Left colon (tissue), 2 donors: ENCODE measurements around the gene IL9. TPM values are rescaled to one million over a fixed set of nuclear protein-coding genes. Genes with fewer than 3 reads are reported as not detected.
A peak's percentile ranks its signal among the peaks of the same experiment; 100 is the strongest.
"Not testable (repeated sequence)": the region's sequence is repeated elsewhere in the genome, so short reads cannot be mapped to it uniquely, and the experiment has no call there.

ENCODE experiments used
- ATAC-seq: fragments of 200-7000 bp; cut with Tn5 transposase; one replicate; pipeline ENCODE4 v1.9.1; 2020; ENCODE audit warnings: mild to moderate bottlenecking, moderate library complexity
- DNase-seq, 2 donors: peaks; one replicate each; pipeline ENCODE4 v3.0.0-alpha.2; 2020
- intact Hi-C, 2 donors: fragments of 100-400 bp; cut with DNase I in 1 of 2; cut with micrococcal nuclease in 1 of 2; formaldehyde crosslinking; loops; one replicate each; pipeline versions ENCODE4 v1.11.2 to v1.14.0; 2022; cut with DNase I, micrococcal nuclease
- total RNA-seq, 2 donors: library from RNA; stranded (reverse); fragmentation: NEBNext Ultra II Directional; extraction: Animal tissue kit (Norgen Biotek cat#: 25700); gene quantifications; one replicate each; pipeline ENCODE4 v1.2.1, GENCODE V29; 2021
- donor health status: DM: no; HTN: no; CAD: no.
- donor health status: DM: yes; HTN: yes; CAD: no.

IL9 gene
- total RNA-seq, 2 donors from 2014 or later, result not detected

DNA sequence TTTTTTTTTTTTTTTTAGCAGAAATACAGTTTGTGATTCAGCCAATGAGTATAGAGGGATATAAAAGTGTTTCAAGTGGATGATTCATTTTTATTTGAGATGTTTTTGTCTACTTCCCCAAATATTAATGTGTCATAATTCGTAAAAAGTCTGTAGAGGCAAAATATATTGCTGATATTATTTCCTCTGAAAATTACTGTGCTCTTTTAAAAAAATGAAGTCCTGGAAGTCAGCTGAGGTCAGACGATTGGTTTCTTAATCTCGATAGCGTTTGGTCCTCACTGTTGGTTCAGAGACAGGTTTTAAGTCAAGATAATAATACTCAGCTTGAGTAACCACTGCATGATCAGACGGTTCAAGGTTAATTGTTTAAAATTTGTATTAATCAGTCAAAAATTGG lies 19.5 kb downstream of the IL9 start:
- ATAC-seq, result no peak
- intact Hi-C loops, result no loop called here
- DNase-seq, result no peak

DNA sequence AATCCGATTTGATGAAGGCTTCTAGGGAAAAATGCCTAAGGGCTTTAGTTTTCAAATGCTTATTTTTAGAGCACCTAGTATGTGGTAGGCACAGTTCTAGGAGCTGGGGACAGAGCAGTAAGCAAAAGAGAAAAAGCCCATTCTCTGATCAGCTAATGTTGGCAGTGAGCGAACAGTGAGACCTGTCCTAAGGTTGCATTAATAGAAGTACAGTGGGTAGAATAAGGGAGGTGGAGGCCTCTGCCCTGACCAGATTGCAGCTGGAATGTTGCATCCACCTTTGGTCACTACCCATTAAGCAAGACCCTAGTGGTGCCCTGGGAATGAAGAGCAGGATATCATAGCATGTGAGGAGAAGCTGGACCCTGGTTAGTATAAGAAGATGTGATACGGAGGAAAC lies 20.1 kb downstream of the IL9 start:
- intact Hi-C loops, result no loop called here
- no peak for ATAC-seq
- DNase-seq, result no peak

DNA sequence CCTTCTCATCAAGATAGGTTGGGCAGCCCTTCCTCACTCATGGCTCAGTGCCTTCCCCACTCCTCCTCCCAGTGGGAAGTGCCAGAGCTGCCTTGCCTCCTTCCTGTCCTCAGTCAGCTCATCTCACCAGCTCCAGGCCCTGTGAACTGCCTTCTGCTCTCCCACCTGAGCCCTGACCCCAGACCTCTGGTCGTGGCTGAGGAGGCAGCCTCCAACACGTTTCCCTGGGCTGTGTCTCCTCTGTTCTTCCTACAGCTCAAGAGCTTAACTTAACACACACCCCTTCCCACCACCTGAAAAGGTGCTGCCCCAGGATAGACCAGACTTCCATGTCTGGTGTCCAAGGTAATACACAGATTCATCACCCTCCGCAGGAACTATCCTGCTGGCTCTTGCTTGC lies 21.2 kb downstream of the IL9 start:
- no peak for DNase-seq
- no peak for ATAC-seq
- intact Hi-C loops, result no loop called here

DNA sequence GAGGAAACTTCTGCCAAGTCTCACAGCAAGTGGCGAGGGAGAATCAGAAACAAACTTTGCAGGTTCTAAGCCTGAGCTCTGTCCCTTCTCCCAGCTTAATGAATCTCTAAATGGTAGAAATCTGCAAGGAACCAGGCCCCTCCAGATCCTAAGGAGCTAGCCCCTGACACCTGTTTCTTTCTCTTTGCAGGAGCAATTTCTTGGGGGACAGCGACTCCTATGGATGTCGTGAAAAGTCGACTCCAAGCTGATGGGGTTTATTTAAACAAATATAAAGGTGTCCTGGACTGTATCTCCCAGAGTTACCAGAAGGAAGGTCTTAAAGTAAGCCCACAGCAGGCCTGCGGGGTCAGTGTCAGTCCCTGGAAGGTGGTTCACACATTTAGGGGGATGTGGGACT lies 21.8 kb downstream of the IL9 start:
- intact Hi-C loops, result no loop called here
- ATAC-seq (no peak), DNase-seq (no peak)

DNA sequence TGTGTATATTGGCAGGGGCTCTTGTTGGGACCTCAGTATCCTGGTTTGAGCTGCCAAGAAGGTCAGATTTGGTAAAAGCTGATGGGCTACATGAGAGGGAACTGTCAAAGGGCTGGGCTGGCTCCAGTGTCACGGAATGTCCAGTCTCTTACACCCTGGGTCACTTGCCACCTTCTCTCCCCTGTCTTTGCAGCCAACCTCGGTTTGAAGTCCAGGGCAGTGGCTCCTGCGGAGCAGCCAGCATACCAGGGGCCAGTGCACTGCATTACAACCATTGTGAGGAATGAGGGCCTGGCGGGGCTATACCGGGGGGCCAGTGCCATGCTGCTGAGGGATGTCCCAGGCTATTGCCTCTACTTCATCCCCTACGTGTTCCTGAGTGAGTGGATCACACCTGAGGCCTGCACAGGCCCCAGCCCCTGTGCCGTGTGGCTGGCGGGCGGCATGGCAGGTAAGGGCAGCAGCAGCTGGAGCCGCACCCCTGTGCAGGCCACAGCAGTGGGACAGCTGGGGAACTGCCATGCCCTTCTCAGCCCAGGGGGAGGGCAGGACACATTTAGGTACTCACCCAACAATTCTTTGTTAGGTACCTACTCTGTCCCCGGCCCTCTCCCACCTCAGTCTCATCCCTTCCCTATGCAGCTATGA lies 24.2 kb downstream of the IL9 start:
- no peak for ATAC-seq
- DNase-seq, result no peak
- intact Hi-C loops, result no loop called here

DNA sequence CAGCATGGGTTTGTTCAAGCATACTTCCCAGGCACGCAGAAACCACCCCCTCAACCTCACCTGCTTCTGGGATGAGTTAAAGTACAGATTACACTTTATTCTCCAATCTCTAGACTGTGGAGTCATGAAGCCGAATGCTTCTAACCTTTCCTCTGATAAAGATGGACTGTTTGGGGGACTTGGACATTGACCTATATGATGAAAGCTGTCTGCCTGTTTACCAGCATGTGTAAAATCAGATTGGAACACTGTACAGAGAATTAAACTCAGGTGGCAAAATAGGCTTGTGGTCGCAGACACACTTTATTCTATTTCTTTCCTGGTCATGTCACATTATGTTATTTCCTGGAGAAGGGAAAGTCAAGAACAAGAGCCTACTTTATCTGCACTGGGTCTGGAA lies 25.7 kb downstream of the IL9 start:
- ATAC-seq (peak; percentile 29), DNase-seq (no peak)
- intact Hi-C loops, result no loop called here

DNA sequence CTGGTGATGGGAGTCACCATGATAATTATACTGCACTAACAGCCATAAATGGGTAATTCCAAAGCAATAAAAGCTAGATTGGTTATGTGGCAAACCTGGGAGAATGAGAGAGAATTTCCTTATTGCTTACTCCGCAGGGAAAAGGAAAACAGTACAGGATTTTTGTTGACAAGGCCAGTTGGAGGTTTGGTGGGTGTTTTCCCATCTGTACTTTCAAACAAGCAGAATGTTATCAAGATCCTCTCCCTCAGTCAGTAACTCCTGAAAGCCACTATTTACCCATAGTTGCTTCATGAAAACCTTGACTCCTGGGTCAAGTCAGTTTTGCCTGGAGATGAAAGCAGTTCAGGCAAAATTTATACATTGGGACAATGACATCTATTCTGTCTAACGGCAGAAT lies 26.4 kb downstream of the IL9 start:
- ATAC-seq (peak; percentile 86), DNase-seq (no peak)
- intact Hi-C loops, result no loop called here

DNA sequence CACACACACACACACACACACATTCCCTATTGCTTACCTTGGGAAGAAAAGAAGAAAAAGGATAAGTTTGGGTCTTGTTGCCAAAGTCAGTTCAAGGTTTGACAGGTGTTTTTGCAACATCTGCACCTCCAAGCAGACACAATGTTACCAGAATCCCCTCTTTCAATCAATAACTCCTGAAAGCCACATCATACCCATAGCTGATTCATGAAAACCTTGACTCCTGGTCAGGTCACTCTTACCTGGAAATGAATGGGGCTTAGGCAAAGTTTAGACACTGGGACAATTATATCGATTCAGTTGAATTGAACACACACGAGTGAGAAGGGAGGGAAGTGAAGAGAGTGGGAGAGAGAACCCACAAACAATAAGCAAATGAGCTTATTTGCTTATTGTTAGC lies 27.0 kb downstream of the IL9 start:
- no peak for DNase-seq
- peak; percentile 16 for ATAC-seq
- intact Hi-C loops, result no loop called here

DNA sequence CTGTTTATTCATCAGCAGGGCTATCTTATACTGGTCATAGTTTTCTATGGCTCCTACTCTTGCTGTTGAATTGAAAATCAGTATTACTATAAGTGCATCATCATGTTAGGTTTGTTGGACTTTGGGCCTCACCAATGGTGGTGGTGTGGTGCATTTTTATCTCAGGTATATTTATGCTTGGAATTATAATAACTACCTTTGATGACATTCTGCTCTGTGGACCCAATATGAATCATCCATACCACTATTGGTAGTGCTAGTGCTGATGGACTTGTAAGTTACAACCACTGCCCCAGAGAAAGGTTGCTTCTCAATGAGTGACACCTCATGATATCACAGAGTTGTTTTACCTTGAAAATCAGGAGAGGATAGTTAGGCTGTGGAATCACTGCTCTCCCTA lies 28.0 kb downstream of the IL9 start:
- intact Hi-C loops, result no loop called here
- DNase-seq (no peak), ATAC-seq (peak; percentile 66)

DNA sequence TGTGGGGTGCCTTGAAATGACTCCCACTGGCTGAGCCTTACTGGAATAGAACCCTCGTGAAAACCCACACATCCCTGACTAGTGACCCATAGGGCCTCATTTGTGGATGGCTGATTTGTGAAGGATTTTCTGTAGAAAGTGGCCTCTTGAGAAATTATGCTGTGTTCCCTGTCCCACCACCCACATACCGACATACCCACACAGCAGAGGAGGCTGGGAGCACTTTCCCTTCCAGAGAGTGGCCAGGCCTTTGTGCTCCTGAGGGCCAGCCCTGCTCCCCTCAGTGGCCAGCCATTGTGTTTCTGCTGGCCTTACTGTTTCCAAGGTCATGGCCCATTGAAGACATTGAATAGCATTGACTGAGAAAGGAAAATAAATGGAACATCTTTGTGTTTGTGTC lies 29.6 kb downstream of the IL9 start:
- DNase-seq (no peak), ATAC-seq (no peak)
- intact Hi-C loops, result no loop called here

DNA sequence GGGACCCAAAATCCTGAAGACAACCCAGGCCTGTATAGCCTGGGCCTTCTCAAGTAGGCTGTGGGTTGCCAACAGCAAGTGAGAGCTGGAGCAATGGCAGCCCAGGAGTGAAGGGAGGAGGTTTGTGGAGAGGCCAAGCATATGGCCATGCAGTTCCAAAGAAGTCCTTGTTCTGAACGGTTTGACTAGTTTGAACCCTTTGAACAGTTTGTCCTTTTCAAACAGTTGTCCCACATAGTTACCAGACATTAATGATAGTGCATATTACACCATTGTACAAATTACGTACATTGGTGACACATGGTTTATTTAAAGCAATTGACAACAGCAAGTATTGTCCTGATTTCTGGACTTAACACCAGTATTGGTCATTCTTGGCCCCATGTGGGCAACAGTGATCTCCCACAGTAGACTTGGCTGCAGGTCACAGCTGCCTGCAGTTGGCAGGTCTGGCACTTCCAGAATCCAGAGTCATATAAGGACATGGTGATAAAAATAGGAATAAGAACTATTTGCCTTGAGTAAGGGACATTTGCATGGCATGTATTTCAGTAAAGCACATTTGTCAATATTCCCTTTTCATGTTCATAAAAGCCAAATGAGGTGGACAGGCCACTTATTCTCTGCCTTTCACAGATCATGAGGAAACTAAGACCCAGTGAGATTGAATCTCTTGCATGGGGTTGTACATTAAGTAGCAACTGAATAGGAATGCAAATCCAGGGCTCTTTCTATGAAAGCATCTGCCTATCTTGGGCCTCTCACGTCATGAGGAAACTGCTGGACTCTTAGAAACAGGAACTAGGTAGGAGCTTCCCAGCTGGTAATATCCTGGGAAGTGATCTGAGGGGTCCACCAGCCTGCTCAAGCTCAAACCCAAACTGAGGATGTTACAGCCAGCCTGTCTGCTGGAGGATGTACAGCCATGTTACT lies 30.9 kb downstream of the IL9 start:
- ATAC-seq, result no peak
- intact Hi-C loops, result no loop called here
- DNase-seq, result no peak

DNA sequence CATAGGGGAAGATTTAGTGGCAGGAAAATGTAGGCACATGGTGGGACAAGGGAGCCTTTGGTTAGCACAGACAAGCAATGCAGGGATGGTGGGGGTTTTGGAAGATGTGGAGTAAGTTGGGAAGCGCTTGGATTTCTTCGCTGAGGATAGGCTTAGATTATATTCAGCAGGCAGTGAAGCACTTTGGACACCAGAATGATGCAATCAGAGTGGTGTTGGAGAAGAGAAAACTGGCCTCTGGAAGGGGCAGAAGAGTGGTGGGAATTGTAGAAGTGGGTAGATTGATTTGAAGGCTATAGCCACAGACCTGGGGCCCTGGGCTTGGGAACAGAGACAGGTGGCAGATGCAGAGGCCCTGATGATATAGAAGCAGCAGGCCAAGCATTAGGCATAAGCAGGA lies 32.9 kb downstream of the IL9 start:
- DNase-seq (no peak), ATAC-seq (no peak)
- intact Hi-C loops, result no loop called here

DNA sequence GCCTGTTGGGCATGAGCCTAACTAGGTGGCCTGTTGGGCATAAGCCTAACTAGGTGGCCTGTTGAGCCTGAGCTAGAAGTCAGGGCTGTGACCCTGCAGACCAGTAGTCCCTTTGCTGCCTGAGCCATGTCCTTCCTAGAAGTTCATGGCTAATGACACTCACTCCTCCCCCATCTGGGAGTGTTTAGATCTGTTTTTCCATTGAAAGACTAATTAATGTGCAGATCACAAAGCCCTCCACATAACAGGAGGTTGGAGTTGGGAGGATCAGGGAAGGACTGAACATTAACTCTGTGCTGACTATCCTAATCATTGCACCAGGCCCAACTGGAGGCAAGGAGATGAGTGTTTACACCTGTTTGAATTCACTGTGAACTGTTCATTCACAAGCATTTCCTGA lies 33.6 kb downstream of the IL9 start:
- DNase-seq (no peak), ATAC-seq (no peak)
- intact Hi-C loops, result no loop called here

DNA sequence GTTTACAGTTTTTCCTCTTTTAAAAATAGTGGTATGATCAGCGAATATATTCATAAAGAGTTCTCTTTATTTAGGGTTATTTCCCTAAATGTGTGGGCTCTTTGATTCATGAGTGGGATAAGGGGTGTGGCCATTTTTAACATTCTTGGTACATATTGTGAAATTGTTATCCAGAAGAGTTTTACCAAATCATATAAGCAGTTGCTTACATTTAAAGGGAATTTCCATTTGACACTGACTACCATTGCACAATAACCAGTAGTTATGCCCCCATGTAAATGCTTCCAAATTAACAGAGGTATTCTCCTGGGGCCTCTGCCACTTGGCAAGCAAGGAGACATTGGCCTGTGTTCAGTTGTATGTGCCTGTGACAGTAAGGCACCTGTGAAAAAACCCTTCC lies 34.0 kb downstream of the IL9 start:
- DNase-seq (no peak), ATAC-seq (no peak)
- intact Hi-C loops, result no loop called here

DNA sequence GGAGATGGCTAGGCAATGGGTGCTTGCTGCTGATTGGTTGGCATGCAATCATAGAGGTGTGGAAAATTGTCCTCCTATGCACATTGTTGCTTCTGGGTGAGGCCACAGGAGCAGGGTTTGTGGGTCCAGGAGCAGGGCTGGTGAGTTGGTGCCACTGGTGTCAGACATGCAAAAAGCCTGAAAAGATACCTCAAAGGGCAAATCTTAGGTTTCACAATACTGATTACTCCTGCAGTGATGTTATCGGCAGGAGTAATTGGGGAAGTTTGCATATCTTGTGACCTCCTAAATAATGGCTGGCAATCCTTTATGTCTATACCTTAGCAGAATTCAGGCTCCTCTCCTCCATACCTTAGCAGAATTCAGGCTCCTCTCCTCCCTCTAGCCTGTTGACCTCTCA lies 36.0 kb downstream of the IL9 start:
- intact Hi-C loops, result no loop called here
- DNase-seq, result no peak

DNA sequence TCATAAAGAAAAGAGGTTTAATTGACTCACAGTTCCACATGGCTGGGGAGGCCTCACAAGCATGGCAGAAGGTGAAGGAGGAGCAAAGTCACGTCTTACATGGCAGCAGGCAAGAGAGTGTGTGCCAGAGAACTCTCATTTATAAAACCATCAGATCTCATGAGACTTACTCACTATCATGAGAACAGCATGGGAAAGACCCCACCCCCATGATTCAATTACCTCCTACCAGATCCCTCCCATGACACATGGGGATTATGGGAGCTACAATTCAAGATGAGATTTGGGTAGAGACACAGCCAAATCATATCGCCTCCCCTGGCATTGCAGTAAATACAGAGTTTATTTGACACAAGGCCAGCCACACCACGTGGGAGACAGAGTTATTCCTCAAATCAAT lies 36.5 kb downstream of the IL9 start:
- ATAC-seq, intact Hi-C loops, DNase-seq: not testable (repeated sequence)

More for the DNA sequence above, 36.0 kb downstream of the IL9 start:
- ATAC-seq, result no peak

DNA sequence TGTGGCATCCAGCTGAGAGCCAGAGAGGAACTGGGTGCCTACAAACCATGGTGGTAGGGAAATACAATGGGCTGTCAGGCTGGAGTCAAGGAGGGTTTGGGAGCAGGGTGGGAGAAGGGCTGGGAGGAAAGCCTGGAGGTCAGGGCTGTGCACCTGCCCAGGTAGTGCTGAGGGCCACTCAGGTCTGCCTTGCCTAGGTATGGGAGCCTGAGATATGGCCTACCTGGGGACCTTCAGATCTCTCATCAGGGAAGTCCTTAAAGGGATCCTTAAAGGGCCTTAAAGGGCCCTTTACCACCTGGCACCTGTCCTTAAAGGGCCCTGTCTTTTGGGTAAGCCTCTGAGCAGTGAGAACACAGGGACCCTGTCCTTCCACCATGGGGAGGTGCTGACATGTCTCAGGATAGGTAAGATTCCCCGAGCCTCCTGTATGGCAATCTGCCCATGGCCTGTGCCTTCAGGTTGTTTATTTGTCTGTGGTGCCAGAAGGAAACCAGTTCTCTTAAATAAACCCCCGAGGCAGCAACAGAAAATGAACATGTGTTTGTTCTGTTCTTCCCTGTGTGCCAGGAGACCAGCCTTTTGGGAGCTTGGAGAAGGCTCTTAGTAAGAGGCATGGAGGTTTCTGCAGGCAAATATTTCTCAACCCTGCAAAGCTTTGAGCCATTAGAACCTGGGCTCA lies 37.9 kb downstream of the IL9 start:
- intact Hi-C loops, result no loop called here
- no peak for DNase-seq
- no peak for ATAC-seq

DNA sequence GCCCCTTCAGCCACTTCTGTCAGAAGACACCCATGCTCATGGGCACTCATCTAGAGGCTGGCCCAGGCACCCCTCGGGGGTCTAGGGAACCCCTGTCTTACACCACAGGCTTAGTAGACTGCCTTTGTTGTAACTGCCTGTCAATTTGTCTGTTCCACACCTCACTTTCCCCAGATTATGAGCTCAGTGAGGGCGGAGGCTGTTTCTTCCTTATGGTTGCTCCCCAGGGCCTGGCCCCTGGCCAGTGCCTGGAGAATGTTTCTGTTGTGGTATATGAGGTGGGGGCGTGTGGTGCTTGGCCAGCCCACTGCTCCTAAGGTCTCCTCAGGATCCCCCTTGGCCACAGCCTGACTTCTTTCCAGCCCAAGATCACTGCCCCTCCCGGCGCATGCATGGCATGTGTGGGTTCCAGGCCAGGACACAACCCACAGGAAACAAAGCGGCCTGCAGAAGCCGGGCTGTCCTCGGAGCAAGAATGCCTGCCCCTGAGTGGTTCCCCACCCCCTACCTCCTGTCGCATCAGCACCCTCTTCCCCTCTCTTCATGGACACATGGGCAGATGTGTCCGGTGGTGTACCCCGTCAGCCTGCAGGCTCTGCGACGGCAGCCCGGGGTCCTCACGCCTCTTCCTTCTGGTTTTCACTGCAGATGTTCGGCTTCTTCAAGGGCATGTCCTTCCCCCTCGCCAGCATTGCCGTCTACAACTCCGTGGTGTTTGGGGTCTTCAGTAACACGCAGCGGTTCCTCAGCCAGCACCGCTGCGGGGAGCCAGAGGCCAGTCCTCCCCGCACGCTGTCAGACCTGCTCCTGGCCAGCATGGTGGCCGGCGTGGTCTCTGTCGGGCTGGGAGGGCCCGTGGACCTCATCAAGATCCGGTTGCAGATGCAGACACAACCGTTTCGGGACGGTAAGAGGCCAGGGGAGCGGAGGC lies 43.5 kb downstream of the IL9 start:
- DNase-seq, result peak in 1 of 2 donors; percentile 34
- intact Hi-C loops, result no loop called here
- peak; percentile 84 for ATAC-seq
